GM19395 (cell line): ENCODE measurements around the gene AK5.
"Not testable (repeated sequence)": the region's sequence is repeated elsewhere in the genome, so short reads cannot be mapped to it uniquely, and the experiment has no call there.

ENCODE experiments used
- ATAC-seq: cut with Tn5 transposase; IDR thresholded peaks from one replicate; pipeline ENCODE4 v1.9.1; 2021; ENCODE audit warnings: mild to moderate bottlenecking, moderate library complexity; ENCODE audit not compliant: unreplicated experiment

Gene AK5

DNA sequence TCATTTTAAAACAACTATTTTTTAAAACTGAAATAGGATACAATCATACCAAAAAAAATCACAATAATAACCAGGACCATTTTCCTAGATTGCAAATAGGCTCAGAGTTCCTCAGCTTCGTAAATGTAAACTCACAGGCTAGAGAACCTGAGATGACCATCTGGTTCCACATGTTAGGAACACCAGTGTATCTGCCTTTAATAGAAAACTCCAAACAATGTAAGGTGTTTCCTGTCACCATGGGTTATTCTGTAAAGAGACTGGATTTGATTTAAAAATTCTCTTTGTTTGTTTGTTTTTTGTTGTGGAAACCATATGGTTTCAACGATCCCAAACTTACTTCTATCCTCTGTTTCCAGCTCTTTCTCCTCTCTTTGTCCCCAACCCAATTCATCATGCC lies 203.1 kb downstream of the AK5 start:
- ATAC-seq = no peak

DNA sequence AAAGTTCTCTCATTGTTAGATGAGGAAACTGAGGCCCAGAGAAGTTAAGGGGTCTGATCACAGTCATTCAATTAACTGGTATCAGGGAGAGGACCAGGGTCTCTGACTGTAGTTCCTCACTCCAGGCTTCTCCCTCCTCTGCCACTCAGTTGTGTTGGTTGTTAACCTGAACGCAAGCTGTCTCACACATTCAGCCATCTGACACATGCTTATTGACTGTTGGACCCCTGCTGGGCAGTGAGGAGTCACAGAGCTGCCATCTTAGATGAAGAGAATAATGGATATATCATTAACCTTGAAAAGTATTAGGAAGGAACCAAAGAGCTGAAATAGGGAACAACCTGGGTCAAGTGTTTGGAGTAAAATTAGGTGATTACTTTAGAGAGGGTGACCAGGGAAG lies 205.8 kb downstream of the AK5 start:
- ATAC-seq = no peak

DNA sequence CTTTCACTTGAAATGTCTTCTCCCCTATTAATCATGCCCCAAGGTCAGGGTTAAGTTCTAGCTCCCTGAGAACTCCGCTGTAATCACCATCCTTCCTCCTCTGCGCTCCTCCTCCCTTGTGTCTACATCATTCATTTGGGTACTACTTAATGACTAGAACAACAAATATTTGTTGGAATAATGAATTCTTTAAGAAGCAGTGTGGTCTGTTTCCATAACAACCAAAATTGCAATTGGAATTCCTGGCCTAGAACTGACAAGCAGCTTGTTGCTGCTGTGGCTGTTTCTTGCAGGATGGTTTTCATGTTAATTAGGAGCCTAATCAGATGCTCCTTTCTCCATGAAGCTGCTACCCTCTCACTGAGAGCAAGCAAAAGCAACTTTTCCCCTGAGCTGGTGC lies 208.1 kb downstream of the AK5 start:
- ATAC-seq = no peak

DNA sequence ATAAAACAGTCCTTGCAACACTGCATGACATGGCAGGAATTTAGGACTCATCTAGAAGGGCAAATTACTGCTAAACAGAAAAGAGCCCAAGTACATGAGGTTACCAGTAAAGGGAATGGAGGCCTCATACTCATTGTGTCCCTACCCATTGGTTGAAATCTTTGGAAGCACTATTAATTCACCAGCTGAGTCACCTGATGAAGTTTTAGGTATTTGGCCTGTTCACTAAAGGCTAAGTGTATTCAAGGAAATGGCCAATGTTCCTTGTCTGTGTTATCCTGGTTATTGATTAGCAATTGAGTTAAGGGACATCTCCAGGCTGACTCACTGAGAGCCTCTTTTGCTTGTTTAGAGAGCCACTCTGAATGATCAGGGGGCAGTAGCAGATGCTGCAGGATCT lies 212.2 kb downstream of the AK5 start:
- no peak for ATAC-seq

DNA sequence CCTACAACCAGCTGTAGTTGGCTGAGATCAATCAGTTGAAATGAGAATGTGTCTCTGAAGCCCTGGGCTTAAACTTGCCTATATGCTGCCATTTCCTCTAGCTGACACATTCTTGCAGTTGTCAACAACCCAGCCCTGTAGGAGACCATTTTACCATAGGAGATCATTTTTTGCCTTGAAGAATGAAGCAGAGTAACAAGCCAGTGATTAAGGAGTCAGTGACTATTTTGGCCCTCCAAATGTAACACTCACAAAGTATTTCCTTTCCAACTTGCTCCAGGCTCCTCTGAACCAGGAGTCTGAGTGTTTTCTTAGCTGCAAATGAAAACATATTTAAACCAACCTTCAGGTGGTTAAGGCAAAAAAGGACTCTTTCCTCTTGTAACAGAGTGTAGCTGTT lies 217.1 kb downstream of the AK5 start:
- no peak for ATAC-seq

DNA sequence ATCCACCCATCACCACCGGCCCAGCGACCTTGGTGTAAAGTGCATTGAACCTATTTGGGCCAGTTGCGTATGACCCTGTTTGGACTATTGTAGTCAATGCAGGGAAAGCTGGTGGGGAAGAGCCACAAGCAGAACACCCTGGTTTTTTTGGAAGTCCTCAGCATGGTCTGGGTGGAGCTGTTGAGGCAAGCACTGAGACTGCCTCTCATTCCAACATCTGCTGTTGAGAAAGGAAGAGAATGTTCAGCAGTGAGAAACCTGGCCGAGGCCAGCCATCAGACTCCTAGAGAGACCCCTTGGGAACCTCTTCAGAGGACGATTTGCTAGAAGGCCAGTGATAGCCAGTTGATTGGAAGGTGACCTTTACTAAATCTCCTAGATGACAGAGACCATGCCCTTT lies 217.6 kb downstream of the AK5 start:
- no peak for ATAC-seq

DNA sequence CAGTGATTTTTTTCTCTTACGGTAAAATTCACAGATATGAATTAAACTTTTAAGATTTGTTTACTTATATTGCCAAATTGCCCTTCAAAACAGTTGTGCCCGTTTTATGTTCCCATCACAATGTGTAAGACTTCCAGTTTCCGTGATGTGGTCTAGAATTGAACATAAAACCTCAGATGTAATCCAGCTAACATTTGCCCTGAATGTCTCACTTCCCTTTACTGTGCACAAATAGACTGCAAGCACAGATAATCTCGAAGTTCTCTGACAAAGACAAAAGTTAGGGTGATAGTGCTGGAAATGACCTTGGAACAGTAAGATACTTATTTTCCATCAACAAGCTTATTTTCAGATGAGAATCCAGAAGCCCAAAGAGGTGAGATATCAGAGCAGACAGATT lies 223.2 kb downstream of the AK5 start:
- ATAC-seq = peak; percentile 79

DNA sequence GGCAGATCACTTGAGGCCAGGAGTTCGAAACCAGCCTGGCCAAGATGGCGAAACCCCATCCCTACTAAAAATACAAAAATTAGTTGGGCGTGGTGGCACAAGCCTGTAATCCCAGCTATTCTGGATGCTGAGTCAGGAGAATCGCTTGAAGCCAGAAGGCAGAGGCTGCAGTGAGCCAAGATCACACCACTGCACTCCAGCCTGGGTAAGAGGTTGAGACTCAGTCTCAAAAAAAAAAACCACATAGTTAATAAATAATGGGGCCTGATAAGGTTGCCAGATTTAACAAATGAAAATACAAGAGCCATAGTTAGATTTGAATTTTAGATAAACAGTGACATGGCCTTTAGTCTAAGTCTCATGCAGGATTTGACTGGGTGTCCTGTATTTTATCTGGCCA lies 225.0 kb downstream of the AK5 start:
- no peak for ATAC-seq

DNA sequence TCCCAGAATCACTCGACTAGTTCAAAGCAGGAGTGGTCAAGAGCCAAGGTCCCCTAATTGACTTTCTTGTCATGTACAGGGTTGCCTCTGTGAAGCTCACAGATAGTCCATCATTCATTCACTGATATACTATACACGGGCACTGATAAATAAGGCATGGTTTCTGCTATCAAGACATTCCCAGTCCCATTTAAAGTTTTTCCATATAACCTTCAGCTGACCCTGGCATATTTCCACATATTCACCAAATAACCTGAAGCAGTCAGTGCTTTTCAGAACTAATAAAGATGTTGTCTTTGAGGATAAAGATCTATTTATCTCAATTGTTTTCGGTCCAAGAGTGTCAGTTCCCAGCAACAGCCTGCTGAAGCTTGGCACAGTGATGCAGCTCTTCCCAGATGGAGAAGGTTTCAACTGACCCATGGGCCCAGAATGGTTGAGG lies 227.3 kb downstream of the AK5 start:
- no peak for ATAC-seq

DNA sequence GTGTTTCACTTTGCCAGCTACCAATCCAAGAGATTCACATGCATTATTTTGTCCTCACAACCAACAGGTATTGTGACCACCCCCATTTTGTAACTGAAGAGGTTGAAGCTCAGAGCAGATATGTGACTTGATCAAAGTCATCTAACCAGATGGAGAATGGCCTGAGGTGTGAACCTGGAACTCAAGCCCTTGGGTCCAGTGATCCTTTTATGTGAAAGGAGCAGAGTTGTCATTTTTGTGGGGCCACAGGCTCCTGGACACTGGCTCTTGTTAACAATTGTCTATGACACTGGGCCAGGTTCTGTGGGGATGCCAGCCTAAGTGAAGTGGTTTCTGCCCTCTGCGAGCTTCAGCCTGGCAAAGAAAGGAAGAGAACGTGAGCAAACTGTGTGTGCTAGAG lies 228.1 kb downstream of the AK5 start:
- no peak for ATAC-seq

DNA sequence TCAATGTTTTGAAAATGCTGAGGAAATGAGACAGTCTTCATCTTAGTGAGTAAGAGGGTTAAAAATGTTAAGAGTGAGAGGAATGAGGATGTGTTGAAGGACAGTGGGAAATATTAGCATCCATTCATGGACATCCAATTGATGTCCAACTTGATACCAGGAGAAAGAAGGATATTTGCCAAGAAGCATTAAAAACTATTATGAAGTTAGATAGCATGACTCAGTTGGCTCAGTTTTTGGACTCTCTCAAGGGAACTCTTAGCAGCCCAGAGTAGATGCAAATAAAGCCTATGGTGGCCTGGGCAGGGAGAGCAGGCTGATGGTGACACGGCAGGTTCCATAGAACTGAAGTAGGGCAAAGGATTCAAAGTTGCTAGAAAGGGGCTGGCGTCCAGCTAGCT lies 229.6 kb downstream of the AK5 start:
- ATAC-seq = no peak

DNA sequence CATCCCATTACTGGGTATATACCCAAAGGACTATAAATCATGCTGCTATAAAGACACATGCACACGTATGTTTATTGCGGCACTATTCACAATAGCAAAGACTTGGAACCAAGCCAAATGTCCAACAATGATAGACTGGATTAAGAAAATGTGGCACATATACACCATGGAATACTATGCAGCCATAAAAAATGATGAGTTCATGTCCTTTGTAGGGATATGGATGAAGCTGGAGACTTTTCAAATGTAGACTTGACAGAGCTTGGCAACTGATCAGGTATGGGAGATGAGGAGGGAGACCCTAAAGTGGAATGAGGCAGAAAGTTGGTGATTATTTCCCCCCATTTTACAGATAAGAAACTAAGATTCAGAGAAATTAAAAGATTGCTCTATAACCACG lies 230.8 kb downstream of the AK5 start:
- not testable (repeated sequence) for ATAC-seq

DNA sequence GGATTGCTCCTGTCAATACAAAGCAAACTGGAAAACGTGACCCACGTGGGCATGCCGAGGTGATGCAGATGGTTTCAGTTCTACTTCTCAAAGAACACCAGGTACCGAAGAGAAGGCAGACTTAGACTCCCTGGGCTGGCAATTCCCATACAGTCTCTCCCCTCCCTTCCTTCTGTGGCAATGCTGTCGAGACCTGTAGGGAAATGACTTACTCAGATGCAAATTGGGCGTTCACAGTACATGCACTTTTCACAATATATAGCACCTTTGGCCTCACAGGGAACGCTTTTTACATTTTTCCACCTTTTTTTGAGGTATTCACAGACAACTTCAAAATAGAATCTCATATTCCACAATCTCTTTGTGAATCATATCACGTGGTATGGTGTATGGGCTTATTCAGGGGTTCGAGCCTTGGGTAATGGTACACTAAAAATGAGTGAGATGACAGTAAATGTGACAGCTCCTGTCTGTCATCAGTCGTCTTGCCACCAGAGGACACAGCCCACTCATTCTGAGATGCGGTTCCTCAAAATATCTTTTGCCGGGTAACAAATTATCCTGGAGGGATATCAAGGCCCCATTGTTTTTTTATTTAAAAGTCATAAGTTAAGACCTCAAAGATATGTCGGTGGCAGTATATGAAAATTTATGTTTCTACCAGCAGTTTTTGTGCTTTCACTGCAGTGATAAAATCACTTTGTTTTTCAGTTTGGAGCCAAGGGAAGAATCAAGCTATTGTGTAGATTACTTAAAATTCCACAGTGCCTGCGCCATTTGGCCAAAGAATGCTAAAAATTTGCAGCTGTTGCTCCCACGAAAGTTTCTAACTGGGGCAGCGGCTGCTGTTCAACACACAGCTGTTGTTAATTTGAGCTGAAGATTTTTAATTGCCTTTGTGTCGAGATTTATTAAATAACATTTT lies 232.3 kb downstream of the AK5 start:
- no peak for ATAC-seq

DNA sequence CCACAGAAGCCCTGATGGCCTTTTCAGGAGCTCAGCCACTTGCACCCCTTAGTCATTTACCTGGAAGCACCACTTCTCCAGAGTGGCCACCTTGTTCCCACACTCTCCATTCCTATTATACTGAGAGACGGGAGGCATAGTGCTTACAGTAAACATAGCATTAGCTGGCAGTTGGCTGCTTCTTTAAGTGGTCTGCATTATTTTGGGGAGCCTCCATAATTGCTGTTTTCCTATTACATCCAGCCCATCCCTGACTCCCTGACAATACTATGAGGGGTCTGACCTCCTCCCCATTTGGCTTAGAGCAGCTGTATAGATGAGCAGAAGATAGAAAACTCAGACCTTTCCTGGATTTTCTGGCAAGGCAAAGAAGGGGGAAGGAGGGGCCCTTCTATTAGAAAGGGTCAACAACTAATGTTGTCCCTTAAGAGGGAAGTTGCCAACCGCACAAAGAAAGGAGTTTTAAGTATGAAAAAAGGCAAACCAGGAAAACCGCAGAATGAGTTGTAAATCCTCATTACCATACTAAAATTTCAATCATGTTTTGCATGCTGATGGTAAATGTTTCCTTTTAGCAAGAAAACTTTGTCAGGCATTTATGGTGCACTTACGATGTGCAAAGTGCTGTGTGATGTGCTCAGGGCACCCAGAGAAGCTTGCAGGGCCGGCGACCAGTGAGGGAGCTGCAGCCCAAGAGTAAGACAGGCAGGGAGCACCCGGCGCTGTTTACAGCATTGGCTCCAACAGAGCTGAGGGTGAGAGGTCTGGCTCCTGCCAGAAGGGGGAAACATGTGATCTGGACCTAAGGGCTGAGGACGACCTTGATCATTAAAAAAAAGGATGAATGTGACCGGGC lies 233.3 kb downstream of the AK5 start:
- peak; percentile 67 for ATAC-seq

DNA sequence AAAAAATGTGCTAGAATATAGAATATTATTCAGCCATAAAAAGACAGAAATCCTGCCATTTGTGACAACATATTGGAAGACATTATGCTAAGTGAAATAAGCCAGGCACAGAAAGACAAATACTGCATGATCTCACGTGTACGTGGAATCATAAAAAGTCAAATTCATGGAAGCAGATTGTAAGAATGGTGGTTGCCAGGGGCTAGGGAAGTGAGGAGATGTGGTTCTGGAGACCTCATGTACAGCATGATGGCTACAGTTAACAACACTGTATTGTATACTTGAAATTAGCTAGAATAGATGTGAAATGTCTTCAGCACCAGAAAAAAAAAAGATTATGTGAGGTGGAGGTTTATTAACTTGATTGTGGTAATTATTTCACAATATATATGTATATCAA lies 234.3 kb downstream of the AK5 start:
- ATAC-seq = no peak

DNA sequence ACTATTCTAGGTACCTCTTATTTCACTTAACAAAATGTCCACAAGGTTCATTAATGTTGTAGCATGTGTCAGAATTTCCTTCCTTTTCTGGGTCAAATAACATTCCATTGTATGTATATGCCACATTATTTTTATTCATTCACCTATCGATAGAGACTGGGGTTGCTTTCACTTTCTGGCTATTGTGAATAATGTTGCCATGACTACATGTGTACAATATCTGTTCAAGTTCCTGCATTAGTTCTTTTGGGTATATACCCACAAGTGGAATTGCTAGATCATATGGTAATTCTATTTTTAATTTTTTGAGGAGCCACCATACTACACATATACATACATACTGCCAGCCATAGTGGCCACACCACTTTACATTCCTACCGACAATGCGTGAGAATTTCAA lies 242.2 kb downstream of the AK5 start:
- no peak for ATAC-seq

DNA sequence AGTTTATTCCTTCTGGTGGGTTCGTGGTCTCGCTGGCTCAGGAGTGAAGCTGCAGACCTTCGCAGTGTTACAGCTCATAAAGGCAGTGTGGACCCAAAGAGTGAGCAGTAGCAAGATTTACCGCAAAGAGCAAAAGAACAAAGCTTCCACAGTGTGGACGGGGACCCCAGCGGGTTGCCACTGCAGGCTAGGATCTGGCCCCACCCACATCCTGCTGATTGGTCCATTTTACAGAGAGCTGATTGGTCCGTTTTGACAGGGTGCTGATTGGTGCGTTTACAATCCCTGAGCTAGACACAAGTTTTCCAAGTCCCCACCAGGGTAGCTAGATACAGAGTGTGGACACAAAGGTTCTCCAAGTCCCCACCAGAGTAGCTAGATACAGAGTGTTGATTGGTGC lies 249.3 kb downstream of the AK5 start:
- ATAC-seq = not testable (repeated sequence)

DNA sequence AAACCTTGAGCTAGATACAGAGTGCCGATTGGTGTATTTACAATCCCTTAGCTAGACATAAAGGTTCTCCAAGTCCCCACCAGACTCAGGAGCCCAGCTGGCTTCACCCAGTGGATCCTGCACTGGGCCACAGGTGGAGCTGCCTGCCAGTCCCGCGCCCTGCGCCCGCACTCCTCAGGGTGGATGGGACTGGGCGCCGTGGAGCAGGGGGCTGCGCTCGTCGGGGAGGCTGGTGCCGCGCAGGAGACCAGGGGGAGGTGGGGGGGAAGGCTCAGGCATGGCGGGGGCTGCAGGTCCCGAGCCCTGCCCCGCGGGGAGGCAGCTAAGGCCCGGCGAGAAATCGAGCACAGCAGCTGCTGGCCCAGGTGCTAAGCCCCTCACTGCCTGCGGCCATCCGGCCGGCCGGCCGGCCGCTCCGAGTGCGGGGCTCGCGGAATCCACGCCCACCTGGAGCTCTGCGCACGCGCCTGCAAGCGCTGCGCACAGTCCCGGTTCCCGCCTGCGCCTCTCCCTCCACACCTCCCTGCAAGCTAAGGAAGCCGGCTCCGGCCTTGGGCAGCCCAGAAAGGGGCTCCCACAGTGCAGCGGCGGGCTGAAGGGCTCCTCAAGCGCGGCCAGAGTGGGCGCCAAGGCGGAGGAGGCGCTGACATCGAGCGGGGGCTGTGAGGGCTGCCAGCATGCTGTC lies 249.9 kb downstream of the AK5 start:
- ATAC-seq = not testable (repeated sequence)

DNA sequence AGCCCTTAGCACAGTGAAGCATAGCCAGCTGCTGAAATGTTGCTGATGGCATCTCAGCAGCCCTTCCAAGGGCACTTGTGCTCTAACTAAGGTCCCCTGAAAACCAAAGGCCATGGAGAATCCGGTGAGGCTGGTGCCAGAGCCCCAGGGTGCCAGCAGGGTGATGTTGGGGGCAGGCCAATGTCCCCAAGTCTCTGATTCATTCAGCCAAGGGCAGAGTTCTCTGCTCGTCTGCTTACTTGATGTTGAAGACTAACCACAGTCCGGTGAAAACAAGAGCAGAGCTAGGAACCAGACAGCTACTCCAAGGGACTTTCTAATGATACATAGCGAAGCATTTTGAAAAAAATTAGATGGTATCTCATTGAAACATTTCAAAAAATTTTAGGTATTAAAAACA lies 250.8 kb downstream of the AK5 start:
- ATAC-seq = no peak

DNA sequence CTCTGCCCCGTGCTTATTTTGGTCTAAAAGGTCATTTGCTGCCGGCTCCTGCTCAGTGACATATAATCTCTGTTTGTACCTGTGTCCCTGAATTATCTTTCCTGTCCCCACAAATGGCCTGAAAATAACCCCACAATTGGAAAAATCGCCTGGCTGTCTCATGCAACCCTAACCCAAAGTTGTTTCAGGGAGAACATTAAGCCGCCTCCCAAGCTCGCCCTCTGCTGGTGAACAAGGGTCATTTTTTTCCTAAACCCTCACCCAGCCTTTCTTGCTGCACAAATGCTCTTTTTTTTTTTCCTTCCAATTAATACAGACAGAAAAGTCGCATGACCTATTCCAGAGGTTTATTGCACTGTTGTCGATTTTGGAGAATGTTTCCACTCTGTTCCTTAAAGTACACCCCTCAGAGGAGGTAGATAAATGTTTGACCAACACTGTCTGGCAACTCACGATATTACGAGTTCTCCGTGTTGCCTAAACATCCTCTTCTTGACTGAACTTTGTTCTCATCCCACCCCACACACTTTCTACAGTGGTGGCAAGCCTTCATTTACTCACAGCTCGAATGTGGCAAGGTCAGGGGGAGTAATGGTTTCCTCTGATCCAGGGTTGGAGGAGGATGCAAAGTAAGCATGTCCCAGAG lies 252.0 kb downstream of the AK5 start:
- ATAC-seq = no peak

DNA sequence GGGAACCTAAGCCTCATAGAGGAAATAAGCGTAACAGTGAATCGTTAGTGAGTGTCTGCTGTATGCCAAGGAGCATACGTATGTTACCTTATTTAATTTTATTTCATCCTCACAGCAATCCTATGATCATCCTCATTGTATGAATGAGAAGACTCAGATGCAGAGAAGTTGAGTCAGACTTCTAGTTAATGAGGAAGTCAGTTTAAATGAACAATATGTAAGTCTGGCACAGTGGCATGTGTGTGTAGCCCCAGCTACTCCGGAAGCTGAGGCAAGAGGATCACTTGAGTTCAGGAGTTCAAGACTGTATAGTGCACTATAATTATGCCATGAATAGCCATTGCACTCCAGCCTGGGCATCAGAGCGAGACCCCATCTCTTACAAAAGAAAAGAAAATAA lies 252.6 kb downstream of the AK5 start:
- no peak for ATAC-seq
